RWPE2 (cell line): ENCODE measurements around the gene PTPRB.

ENCODE experiments used
- ATAC-seq: fragments of 200-7000 bp; cut with Tn5 transposase; 3 replicates; pipeline ENCODE4 v1.9.1; 2021; ENCODE audit warnings: low read depth
- DNase-seq: peaks from one replicate; pipeline ENCODE4 v3.0.0-alpha.2; 2020; ENCODE audit warnings: low spot score
- H3K27ac ChIP-seq: fragments of 450-650 bp; 2 replicates; pipeline ENCODE4 v1.5.1; 2017; ENCODE audit warnings: mild to moderate bottlenecking; ENCODE audit not compliant: poor library complexity, severe bottlenecking
- H3K27me3 ChIP-seq: fragments of 250-450 bp; sonication (Bioruptor Pico); 2 replicates; pipeline ENCODE4 v1.5.1; 2021; ENCODE audit warnings: mild to moderate bottlenecking, moderate library complexity; ENCODE audit not compliant: insufficient read depth, poor library complexity, severe bottlenecking
- H3K36me3 ChIP-seq: fragments of 250-450 bp; sonication (Bioruptor Pico); 2 replicates; pipeline ENCODE4 v1.5.1; 2020; ENCODE audit warnings: low read depth, mild to moderate bottlenecking, moderate library complexity
- H3K4me1 ChIP-seq: fragments of 250-450 bp; sonication (Bioruptor Pico); 2 replicates; pipeline ENCODE4 v1.5.1; 2021; ENCODE audit warnings: mild to moderate bottlenecking, moderate library complexity; ENCODE audit not compliant: insufficient read depth, poor library complexity, severe bottlenecking
- H3K4me3 ChIP-seq: fragments of 250-450 bp; sonication (Bioruptor Pico); 2 replicates; pipeline ENCODE4 v1.5.1; 2021; ENCODE audit warnings: mild to moderate bottlenecking, moderate library complexity; ENCODE audit not compliant: severe bottlenecking
- H3K9me3 ChIP-seq: fragments of 250-450 bp; sonication (Bioruptor Pico); 2 replicates; pipeline ENCODE4 v1.5.1; 2021; ENCODE audit warnings: mild to moderate bottlenecking, moderate library complexity; ENCODE audit not compliant: severe bottlenecking
- TF ChIP-seq, protein P1 (sequence below): fragments of 450-650 bp; IDR thresholded peaks from one replicate; pipeline ENCODE4 v1.5.1; 2017; ENCODE audit warnings: mild to moderate bottlenecking, moderate library complexity; ENCODE audit not compliant: poor library complexity, severe bottlenecking

Gene PTPRB

DNA sequence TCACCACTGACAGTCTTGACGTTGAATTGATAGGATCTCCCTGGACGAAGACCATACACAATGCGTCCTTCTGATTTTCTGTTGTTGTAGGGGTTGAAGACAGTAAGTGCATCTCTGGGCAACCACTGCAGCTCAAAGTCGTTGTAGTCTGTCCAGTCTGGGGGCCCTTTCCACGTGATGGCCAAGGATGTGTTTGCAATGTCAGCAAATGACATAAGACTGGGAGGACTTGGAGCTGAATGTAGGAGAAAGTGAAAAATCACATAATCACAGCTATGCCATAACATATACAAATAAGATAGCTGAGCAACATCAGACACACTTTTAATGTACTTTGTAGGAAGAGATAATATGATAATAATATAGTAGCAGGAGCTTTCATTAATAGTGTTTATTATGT, 77.8 kb downstream of the PTPRB start:
- TF ChIP-seq, protein P1, sequence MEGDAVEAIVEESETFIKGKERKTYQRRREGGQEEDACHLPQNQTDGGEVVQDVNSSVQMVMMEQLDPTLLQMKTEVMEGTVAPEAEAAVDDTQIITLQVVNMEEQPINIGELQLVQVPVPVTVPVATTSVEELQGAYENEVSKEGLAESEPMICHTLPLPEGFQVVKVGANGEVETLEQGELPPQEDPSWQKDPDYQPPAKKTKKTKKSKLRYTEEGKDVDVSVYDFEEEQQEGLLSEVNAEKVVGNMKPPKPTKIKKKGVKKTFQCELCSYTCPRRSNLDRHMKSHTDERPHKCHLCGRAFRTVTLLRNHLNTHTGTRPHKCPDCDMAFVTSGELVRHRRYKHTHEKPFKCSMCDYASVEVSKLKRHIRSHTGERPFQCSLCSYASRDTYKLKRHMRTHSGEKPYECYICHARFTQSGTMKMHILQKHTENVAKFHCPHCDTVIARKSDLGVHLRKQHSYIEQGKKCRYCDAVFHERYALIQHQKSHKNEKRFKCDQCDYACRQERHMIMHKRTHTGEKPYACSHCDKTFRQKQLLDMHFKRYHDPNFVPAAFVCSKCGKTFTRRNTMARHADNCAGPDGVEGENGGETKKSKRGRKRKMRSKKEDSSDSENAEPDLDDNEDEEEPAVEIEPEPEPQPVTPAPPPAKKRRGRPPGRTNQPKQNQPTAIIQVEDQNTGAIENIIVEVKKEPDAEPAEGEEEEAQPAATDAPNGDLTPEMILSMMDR = no peak
- no peak overlapping the region for H3K4me3 ChIP-seq
- no peaks in the 10 kb centered on the region for H3K27me3 ChIP-seq
- ATAC-seq (no peak), DNase-seq (no peak)
- H3K4me1 ChIP-seq = peaks cover 6% of the 10 kb centered on the region
- H3K36me3 ChIP-seq = no peaks in the 10 kb centered on the region
- no peaks in the 10 kb centered on the region for H3K9me3 ChIP-seq
- H3K27ac ChIP-seq = no peak overlapping the region

- TF ChIP-seq, protein P1 = no peak
- no peaks in the 10 kb centered on the region for H3K9me3 ChIP-seq
- no peaks in the 10 kb centered on the region for H3K36me3 ChIP-seq
- no peak overlapping the region for H3K4me3 ChIP-seq
- ATAC-seq (no peak), DNase-seq (no peak)
- peaks cover 6% of the 10 kb centered on the region for H3K4me1 ChIP-seq
- H3K27ac ChIP-seq = no peak overlapping the region
- H3K27me3 ChIP-seq = no peaks in the 10 kb centered on the region
These were observed 79.5 kb downstream of the PTPRB start for GRCh38 chr12:70557583-70558191.

DNA sequence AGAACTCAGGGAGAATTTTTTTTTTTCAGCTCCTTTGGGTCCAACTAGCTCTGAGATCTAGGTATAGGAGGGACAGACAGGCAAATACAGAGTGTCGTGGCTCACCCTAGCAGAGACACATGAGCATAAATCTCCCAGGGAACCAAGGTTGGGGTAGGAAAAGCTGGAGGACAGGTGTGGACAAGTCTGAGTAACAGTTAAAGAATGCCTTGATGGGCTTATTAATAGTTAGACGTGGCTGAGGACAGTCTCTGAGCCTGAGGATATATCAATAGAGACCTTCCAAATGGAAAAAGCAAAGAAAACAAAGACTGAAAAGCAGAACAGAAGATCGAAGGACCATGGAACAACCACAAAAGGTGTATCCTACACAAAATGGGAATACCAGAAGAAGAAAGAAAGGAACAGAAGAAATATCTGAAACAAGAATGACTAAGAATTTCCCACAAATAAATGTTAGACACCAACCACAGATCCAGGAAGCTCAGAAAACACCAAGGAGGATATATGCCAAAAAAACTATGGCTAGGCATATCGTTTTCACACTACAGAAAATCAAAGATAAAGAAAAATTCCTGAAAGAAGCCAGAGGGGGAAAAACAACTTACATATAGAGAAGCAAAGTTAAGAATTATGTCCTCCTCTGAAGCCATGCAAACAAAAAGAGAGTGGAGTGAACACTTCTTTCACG, 80.9 kb downstream of the PTPRB start:
- Histone ChIP-seq H3K27me3 (no peaks in the 10 kb centered on the region), H3K4me3 (no peak overlapping the region), H3K9me3 (no peaks in the 10 kb centered on the region), H3K4me1 (peaks cover 6% of the 10 kb centered on the region), H3K36me3 (no peaks in the 10 kb centered on the region), H3K27ac (no peak overlapping the region)
- TF ChIP-seq, protein P1 = no peak
- DNase-seq = no peak
- peak; percentile 82 for ATAC-seq

- Histone ChIP-seq H3K27me3 (no peaks in the 10 kb centered on the region), H3K4me3 (no peak overlapping the region), H3K36me3 (no peaks in the 10 kb centered on the region), H3K27ac (no peak overlapping the region), H3K9me3 (no peaks in the 10 kb centered on the region), H3K4me1 (peaks cover 6% of the 10 kb centered on the region)
- ATAC-seq = no peak
- no peak for DNase-seq
- TF ChIP-seq, protein P1 = no peak
These were observed 82.1 kb downstream of the PTPRB start for GRCh38 chr12:70555081-70555480.

- Histone ChIP-seq H3K4me3 (no peak overlapping the region), H3K9me3 (no peaks in the 10 kb centered on the region), H3K27me3 (no peaks in the 10 kb centered on the region), H3K36me3 (no peaks in the 10 kb centered on the region), H3K4me1 (peaks cover 20% of the 10 kb centered on the region), H3K27ac (no peak overlapping the region)
- DNase-seq (no peak), ATAC-seq (no peak)
- TF ChIP-seq, protein P1 = no peak
These were observed 83.8 kb downstream of the PTPRB start for GRCh38 chr12:70553391-70553859.
